BJ (cell line): ENCODE data around the gene TMEM247. TPM values are rescaled to one million over a fixed set of nuclear protein-coding genes. Genes with fewer than 3 reads are reported as not detected.

Experiments
- CTCF ChIA-PET: fragments of 350-600 bp; formaldehyde crosslinking; extraction: SDS; loops from one replicate; lab custom pipeline; 2021; ENCODE audit warnings: antibody characterized with exemption, inconsistent platforms; lab: Yijun Ruan, JAX
- POLR2A ChIA-PET: fragments of 300-600 bp; sonication (Branson Sonifier 250); formaldehyde crosslinking; extraction: SDS; loops from one replicate; lab custom pipeline; 2021; ENCODE audit warnings: antibody characterized with exemption; lab: Charles Lee
- DNase-seq: peaks from one replicate; pipeline ENCODE4 v3.0.0-alpha.2; 2011; ENCODE audit warnings: low read depth
- H3K27me3 ChIP-seq: 2 replicates; pipeline ENCODE4 v1.6.0; 2011; ENCODE audit warnings: low read length; ENCODE audit not compliant: control insufficient read depth, insufficient read depth
- H3K36me3 ChIP-seq: 2 replicates; pipeline ENCODE4 v1.5.1; 2011; ENCODE audit warnings: low read length; ENCODE audit not compliant: control insufficient read depth, insufficient read depth
- H3K4me3 ChIP-seq: 2 replicates; pipeline ENCODE4 v1.5.1; 2011; ENCODE audit warnings: low read depth, mild to moderate bottlenecking, control low read depth, low read length
- polyA plus RNA-seq: library from polyadenylated mRNA; depleted of rRNA; stranded (reverse); fragments of >200 nt; gene quantifications from 2 replicates; pipeline ENCODE4 v1.2.3, GENCODE V29; 2011
- TF ChIP-seq, protein P1 (sequence below): IDR thresholded peaks from 2 replicates; pipeline ENCODE4 v1.5.1; 2011; ENCODE audit warnings: low read depth, mild to moderate bottlenecking, control low read depth, inconsistent platforms, low read length, moderate library complexity; ENCODE audit not compliant: insufficient read depth

TMEM247 gene
- polyA plus RNA-seq, 1 experiment, result not detected

DNA sequence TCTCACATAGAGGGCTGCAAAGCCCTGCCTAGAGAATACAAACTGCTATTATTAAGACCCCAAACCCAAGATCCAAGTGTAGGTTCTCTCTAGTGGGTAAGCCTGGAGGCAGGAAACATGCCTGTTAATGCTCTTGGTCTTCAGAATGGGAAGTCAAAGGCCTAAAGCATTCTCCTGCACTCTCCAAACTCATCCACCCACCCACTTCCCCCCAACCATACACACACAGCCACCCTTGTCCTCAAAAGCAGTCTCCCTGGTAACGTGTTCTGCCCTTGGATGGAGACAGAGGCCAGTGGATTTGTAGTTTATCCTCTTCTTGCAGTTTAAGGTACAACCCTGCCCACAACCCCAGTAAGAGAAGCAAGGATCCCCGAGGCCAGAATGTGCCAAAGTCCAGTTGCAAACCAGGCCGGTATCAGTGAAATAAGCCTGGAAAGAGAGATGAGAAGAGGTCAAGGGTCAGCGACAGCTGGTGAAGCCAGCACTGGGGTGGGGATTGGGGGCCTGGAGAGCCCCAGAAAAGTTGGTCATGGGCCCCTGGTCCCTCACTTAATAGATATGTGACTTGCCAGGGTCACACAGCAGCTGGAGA is 23.0 kb downstream of the TMEM247 start:
- Histone ChIP-seq H3K36me3 (no peaks in the 10 kb centered on the region), H3K4me3 (no peak overlapping the region), H3K27me3 (no peaks in the 10 kb centered on the region)
- no peak for DNase-seq
- CTCF ChIA-PET, result no interaction called here
- TF ChIP-seq, protein P1, sequence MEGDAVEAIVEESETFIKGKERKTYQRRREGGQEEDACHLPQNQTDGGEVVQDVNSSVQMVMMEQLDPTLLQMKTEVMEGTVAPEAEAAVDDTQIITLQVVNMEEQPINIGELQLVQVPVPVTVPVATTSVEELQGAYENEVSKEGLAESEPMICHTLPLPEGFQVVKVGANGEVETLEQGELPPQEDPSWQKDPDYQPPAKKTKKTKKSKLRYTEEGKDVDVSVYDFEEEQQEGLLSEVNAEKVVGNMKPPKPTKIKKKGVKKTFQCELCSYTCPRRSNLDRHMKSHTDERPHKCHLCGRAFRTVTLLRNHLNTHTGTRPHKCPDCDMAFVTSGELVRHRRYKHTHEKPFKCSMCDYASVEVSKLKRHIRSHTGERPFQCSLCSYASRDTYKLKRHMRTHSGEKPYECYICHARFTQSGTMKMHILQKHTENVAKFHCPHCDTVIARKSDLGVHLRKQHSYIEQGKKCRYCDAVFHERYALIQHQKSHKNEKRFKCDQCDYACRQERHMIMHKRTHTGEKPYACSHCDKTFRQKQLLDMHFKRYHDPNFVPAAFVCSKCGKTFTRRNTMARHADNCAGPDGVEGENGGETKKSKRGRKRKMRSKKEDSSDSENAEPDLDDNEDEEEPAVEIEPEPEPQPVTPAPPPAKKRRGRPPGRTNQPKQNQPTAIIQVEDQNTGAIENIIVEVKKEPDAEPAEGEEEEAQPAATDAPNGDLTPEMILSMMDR, result no peak
- POLR2A ChIA-PET, result no interaction called here

DNA sequence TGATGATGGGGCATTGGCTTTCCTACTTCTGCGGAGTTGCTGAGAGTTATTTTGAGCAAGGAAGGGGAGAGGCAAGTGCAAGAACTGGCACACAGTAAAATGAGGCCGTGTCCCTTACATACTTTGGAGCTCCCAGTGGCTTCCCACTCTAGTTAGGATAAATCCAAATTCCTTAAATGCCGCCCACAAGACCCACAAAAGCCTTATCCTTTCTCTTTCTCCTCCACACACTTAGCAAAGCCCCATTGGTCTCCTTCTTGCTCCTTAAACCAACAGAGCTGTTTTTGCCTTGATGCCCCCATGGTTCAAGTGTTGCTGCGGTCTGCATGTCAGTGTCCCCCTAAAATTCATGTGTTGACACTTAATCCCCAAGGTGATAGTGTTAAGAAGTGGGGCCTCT is 24.3 kb downstream of the TMEM247 start:
- Histone ChIP-seq H3K36me3 (no peaks in the 10 kb centered on the region), H3K4me3 (no peak overlapping the region), H3K27me3 (no peaks in the 10 kb centered on the region)
- ChIA-PET CTCF (no interaction called here), POLR2A (no interaction called here)
- TF ChIP-seq, protein P1, result no peak
- no peak for DNase-seq

DNA sequence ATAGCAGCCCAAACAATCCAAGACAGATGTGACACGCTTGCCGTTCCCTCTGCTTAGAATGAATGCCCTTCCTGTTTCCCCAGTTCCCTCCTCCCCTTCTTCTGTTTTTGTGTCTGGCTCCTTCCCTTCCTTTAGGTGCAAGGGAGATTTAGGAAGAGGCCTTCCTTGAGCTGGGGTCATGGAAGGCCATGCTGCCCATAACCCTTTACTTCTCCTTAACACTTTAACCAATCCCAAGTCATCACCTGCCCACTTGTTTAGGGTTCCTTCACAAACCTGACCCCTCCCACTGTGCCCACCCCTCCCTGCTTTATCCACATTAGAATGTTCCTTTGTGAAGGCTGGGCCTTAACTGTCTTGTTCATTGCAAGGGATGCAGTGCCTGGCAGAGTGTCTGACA is 24.9 kb downstream of the TMEM247 start:
- ChIA-PET POLR2A (no interaction called here), CTCF (no interaction called here)
- Histone ChIP-seq H3K4me3 (no peak overlapping the region), H3K36me3 (no peaks in the 10 kb centered on the region), H3K27me3 (no peaks in the 10 kb centered on the region)
- no peak for DNase-seq
- TF ChIP-seq, protein P1, result no peak

DNA sequence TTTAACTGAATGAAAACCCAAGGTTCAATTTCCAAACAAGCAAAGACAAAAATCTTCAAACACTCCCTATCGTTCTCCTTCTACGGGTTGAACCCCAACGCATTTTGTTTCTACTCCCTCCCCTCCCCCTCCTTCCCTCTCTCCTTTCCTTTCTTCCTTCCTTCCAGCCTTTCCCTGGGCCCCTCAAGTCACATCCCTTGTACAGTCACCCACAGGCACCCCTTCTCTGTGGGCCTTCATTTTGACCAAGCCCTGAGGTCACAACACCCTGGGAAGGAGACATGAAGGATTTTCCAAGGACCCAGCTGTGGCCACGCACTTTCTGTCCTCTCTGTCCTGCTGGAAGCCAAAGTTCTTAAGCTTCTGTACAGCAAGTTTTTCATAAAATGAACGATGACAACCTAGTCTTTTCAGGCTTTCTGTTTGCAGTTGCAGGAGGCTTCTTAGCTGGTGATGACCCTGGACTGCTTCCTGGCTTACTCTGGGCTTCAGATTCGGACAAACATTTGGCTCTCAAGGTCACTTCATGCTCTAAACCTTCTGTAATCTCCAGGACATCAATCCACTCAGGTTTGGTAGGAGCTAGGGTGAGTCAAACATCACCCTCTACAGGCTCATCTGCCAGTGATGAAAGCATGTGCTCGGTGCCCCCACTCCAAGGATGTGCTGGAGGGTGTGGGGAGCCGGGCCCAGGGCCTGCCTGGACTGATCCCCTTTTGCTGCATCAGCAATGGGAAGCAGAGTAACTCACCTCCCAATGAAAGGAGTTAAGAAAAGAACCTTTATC is 25.5 kb downstream of the TMEM247 start:
- no peaks in the 10 kb centered on the region for H3K27me3 ChIP-seq
- ChIA-PET POLR2A (no interaction called here), CTCF (interaction anchor here (0.7 to 1.1 kb wide), 2 partner anchors 17 to 21 kb away, joined by 3 read pairs; no protein-coding TSS in a partner anchor)

DNA sequence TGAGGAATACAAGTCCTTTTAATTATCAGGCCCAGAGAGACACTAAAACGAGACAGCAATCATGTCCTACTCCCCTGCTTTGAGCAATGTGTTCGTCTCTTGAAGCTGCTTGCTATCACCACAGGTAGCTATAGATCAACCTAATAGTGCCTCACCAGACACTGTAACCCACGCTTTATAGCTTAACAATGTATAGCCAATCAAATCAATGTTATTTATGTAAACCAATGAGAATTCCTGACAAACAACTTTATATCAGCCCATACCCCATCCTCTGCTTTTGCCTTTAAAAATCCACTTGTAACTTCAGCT is 26.1 kb downstream of the TMEM247 start:
- ChIA-PET POLR2A (no interaction called here), CTCF (interaction anchor here (0.7 to 1.1 kb wide), 3 partner anchors 18 to 35 kb away, joined by 3 read pairs; no protein-coding TSS in a partner anchor)
- DNase-seq, result no peak
- TF ChIP-seq, protein P1, result no peak
- Histone ChIP-seq H3K4me3 (no peak overlapping the region), H3K27me3 (no peaks in the 10 kb centered on the region), H3K36me3 (no peaks in the 10 kb centered on the region)

More for the DNA sequence above, 25.5 kb downstream of the TMEM247 start:
- Histone ChIP-seq H3K36me3 (no peaks in the 10 kb centered on the region), H3K4me3 (no peak overlapping the region)
- TF ChIP-seq, protein P1, result no peak
- DNase-seq, result no peak
